ENCODE results near the gene EPHA3. TPM values are rescaled to one million over a fixed set of nuclear protein-coding genes. Genes with fewer than 3 reads are reported as not detected.

EPHA3 gene
- total and polyA plus RNA-seq, 2 experiments from 2014 or later: 3.0 to 15.1 TPM

- no peak overlapping the region for H3K27ac ChIP-seq
- H3K4me1 ChIP-seq (ENCODE audit: insufficient read depth): no peaks in the 10 kb centered on the region
- H3K79me2 ChIP-seq: no peaks in the 10 kb centered on the region
- WGBS (ENCODE audit: low lambda C conversion rate, missing lambda C conversion rate): 93% methylated on average over 15 of the region's 15 CpGs
- no peak overlapping the region for H3K4me3 ChIP-seq
- no peaks in the 10 kb centered on the region for H3K9me3 ChIP-seq (ENCODE audit: low read depth)
- no peak overlapping the region for H2AFZ ChIP-seq
- no peaks in the 10 kb centered on the region for H3K9me2 ChIP-seq (replicated peaks; ENCODE audit: insufficient read depth)
- H3K27me3 ChIP-seq: no peaks in the 10 kb centered on the region
- no peaks in the 10 kb centered on the region for H4K20me1 ChIP-seq (ENCODE audit: insufficient read depth, poor library complexity, severe bottlenecking)
- TF ChIP-seq EZH2 (IDR thresholded peaks at IDR 0.05; ENCODE audit: borderline replicate concordance) (no peak), EZH2phosphoT487 (IDR thresholded peaks at IDR 0.05; ENCODE audit: low read depth, severe bottlenecking, unreplicated experiment) (no peak)
- TF ChIP-seq, protein P1, sequence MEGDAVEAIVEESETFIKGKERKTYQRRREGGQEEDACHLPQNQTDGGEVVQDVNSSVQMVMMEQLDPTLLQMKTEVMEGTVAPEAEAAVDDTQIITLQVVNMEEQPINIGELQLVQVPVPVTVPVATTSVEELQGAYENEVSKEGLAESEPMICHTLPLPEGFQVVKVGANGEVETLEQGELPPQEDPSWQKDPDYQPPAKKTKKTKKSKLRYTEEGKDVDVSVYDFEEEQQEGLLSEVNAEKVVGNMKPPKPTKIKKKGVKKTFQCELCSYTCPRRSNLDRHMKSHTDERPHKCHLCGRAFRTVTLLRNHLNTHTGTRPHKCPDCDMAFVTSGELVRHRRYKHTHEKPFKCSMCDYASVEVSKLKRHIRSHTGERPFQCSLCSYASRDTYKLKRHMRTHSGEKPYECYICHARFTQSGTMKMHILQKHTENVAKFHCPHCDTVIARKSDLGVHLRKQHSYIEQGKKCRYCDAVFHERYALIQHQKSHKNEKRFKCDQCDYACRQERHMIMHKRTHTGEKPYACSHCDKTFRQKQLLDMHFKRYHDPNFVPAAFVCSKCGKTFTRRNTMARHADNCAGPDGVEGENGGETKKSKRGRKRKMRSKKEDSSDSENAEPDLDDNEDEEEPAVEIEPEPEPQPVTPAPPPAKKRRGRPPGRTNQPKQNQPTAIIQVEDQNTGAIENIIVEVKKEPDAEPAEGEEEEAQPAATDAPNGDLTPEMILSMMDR (IDR thresholded peaks at IDR 0.05; ENCODE audit: poor library complexity): no peak
- H3K36me3 ChIP-seq (replicated peaks; ENCODE audit: insufficient read depth, low read depth): no peaks in the 10 kb centered on the region
- no peak overlapping the region for H3K4me2 ChIP-seq
- DNase-seq (ENCODE audit: low spot score): no peak
These were observed 155.0 kb downstream of the EPHA3 start for GRCh38 chr3:89262309-89262929.

DNA sequence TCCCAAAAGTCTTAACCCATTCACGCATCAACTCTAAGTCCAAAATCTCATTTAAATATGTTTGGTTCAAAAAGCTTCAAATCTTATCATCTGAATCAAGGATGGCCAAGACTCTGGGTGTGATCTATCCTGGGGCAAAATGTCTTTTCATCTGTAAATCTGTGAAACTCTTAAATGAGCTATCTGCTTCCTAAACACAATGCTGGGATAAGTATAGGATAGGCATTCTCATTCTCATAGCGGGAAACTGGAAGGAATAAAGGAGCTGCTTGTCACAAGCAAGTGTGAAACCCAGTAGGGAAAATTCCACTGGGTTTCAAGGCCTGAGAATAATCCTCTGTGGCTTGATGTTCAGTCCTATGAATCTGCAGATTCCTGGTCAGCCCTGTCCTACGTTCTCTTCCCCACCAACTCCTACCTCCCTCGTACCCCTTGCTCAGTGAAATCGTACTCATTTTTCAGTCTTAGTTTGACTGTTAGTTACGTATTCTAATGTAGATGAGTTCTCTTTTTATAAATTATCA is 156.7 kb downstream of the EPHA3 start:
- DNase-seq (ENCODE audit: low spot score): no peak
- TF ChIP-seq EZH2 (IDR thresholded peaks at IDR 0.05; ENCODE audit: borderline replicate concordance) (no peak), EZH2phosphoT487 (IDR thresholded peaks at IDR 0.05; ENCODE audit: low read depth, severe bottlenecking, unreplicated experiment) (no peak)
- no peaks in the 10 kb centered on the region for H3K9me2 ChIP-seq (replicated peaks; ENCODE audit: insufficient read depth)
- no peaks in the 10 kb centered on the region for H4K20me1 ChIP-seq (ENCODE audit: insufficient read depth, poor library complexity, severe bottlenecking)
- no peak overlapping the region for H2AFZ ChIP-seq
- no peaks in the 10 kb centered on the region for H3K27me3 ChIP-seq
- H3K9me3 ChIP-seq (ENCODE audit: low read depth): no peaks in the 10 kb centered on the region
- WGBS (ENCODE audit: low lambda C conversion rate, missing lambda C conversion rate): 91% methylated on average over 6 of the region's 6 CpGs
- H3K27ac ChIP-seq: no peak overlapping the region
- no peaks in the 10 kb centered on the region for H3K36me3 ChIP-seq (replicated peaks; ENCODE audit: insufficient read depth, low read depth)
- H3K4me3 ChIP-seq: no peak overlapping the region
- no peaks in the 10 kb centered on the region for H3K79me2 ChIP-seq
- H3K4me1 ChIP-seq (ENCODE audit: insufficient read depth): no peaks in the 10 kb centered on the region
- H3K4me2 ChIP-seq: no peak overlapping the region

GRCh38 chr3:89266074-89266473 is 158.7 kb downstream of the EPHA3 start:
- WGBS (ENCODE audit: low lambda C conversion rate, missing lambda C conversion rate): 86% methylated on average over 1 of the region's 1 CpG
- no peak overlapping the region for H3K27ac ChIP-seq

DNA sequence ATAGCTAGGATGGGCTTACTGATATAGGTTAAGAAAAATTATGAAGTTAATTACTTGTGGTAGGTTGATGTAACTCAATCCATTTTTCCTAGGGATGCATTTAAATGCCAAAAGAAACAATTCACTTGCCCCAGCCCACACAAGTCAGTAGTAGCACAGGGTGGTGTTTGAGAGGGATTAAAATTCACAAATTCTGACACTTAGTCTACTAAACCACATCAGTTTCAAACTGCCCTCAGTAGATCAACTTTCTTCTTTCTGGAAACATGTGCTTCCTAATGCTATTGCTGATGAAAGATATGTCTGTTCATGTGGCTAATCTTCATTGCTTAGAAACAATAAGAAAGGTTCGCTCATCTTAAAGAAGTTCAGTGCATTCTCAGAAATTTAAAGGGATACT is 160.6 kb downstream of the EPHA3 start:
- Histone ChIP-seq H2AFZ (no peak overlapping the region), H3K4me2 (no peak overlapping the region), H3K79me2 (no peaks in the 10 kb centered on the region), H3K27me3 (no peaks in the 10 kb centered on the region), H4K20me1 (ENCODE audit: insufficient read depth, poor library complexity, severe bottlenecking) (no peaks in the 10 kb centered on the region), H3K9me3 (ENCODE audit: low read depth) (no peaks in the 10 kb centered on the region), H3K27ac (no peak overlapping the region), H3K36me3 (replicated peaks; ENCODE audit: insufficient read depth, low read depth) (no peaks in the 10 kb centered on the region), H3K4me1 (ENCODE audit: insufficient read depth) (no peaks in the 10 kb centered on the region), H3K9me2 (replicated peaks; ENCODE audit: insufficient read depth) (no peaks in the 10 kb centered on the region), H3K4me3 (no peak overlapping the region)
- no peak for DNase-seq (ENCODE audit: low spot score)
- no peak for TF ChIP-seq EZH2 (IDR thresholded peaks at IDR 0.05; ENCODE audit: borderline replicate concordance)
- TF ChIP-seq, protein P1 (IDR thresholded peaks at IDR 0.05; ENCODE audit: poor library complexity): no peak
- no peak for TF ChIP-seq EZH2phosphoT487 (IDR thresholded peaks at IDR 0.05; ENCODE audit: low read depth, severe bottlenecking, unreplicated experiment)
- 97% methylated on average over 1 of the region's 1 CpG for WGBS (ENCODE audit: low lambda C conversion rate, missing lambda C conversion rate)

More at GRCh38 chr3:89266074-89266473, 158.7 kb downstream of the EPHA3 start:
- Histone ChIP-seq H3K4me2 (no peak overlapping the region), H3K27me3 (no peaks in the 10 kb centered on the region), H3K4me1 (ENCODE audit: insufficient read depth) (no peaks in the 10 kb centered on the region), H3K9me3 (ENCODE audit: low read depth) (no peaks in the 10 kb centered on the region), H4K20me1 (ENCODE audit: insufficient read depth, poor library complexity, severe bottlenecking) (no peaks in the 10 kb centered on the region), H3K4me3 (no peak overlapping the region), H3K36me3 (replicated peaks; ENCODE audit: insufficient read depth, low read depth) (no peaks in the 10 kb centered on the region), H2AFZ (no peak overlapping the region), H3K9me2 (replicated peaks; ENCODE audit: insufficient read depth) (no peaks in the 10 kb centered on the region), H3K79me2 (no peaks in the 10 kb centered on the region)
- DNase-seq (ENCODE audit: low spot score): no peak
- TF ChIP-seq EZH2 (IDR thresholded peaks at IDR 0.05; ENCODE audit: borderline replicate concordance) (no peak), EZH2phosphoT487 (IDR thresholded peaks at IDR 0.05; ENCODE audit: low read depth, severe bottlenecking, unreplicated experiment) (no peak)
- TF ChIP-seq, protein P1 (IDR thresholded peaks at IDR 0.05; ENCODE audit: poor library complexity): no peak
